Adrenal gland (tissue), 5 donors: ENCODE results near the gene ARHGAP8.

Experiments
- POLR2A ChIP-seq, 2 donors: fragments of 450-650 bp; IDR thresholded peaks; one replicate each; pipeline ENCODE4 v1.6.1; 2017; ENCODE audit warnings: antibody characterized with exemption in 2 of 2, mild to moderate bottlenecking in 2 of 2, moderate library complexity in 1 of 2
- TF ChIP-seq, protein P1 (sequence below), 6 experiments: fragments of 450-650 bp in 4 of 6; fragments of 200-600 bp in 2 of 6; sonication (generic) in 1 of 6; IDR thresholded peaks; 1 replicate in 5 of 6; 2 replicates in 1 of 6; pipeline versions ENCODE4 v1.5.1 to v1.8.0; 2016 to 2021; ENCODE audit warnings: antibody characterized with exemption in 6 of 6, mild to moderate bottlenecking in 2 of 6, moderate library complexity in 1 of 6
- donor health status: DM: no; HTN: no; CAD: no.

DNA sequence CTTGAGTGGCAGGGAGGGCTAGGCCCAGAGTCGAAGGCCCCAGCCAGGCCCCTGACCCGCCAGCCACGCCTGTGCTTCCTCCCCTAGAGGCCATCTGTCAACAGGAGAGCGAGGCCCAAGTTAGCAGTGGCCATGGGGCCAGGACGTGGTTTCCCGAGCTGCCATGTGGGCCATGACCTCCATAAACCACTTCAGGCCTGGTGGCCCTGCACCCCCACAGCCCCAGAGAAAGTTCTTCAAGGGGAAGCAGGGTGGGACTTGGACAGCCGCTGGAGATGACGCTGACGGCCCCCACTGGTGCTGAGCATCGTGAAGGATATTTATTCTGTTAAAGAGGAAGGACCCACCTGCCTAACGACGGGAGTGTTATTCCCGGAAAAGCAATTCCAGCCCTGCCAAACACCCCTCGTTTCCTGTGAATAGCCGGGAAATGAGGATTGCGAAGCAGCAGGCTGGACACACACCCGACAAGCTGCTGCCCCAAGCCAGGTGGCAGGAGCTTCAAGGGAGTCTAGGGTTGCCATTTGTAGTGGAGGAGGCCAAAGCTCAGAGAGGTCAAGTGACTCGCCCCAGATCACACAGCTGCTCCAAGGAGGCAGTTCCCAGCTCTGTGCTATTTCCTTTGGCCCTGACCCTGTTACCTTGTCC, 37.5 kb upstream of the ARHGAP8 start:
- TF ChIP-seq, protein P1, sequence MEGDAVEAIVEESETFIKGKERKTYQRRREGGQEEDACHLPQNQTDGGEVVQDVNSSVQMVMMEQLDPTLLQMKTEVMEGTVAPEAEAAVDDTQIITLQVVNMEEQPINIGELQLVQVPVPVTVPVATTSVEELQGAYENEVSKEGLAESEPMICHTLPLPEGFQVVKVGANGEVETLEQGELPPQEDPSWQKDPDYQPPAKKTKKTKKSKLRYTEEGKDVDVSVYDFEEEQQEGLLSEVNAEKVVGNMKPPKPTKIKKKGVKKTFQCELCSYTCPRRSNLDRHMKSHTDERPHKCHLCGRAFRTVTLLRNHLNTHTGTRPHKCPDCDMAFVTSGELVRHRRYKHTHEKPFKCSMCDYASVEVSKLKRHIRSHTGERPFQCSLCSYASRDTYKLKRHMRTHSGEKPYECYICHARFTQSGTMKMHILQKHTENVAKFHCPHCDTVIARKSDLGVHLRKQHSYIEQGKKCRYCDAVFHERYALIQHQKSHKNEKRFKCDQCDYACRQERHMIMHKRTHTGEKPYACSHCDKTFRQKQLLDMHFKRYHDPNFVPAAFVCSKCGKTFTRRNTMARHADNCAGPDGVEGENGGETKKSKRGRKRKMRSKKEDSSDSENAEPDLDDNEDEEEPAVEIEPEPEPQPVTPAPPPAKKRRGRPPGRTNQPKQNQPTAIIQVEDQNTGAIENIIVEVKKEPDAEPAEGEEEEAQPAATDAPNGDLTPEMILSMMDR (IDR thresholded peaks at IDR 0.05): no peak
- no peak for TF ChIP-seq POLR2A (IDR thresholded peaks at IDR 0.05)
